ENCODE data around the gene CFAP54. TPM values are rescaled to one million over a fixed set of nuclear protein-coding genes. Genes with fewer than 3 reads are reported as not detected.

CFAP54 gene
- polyA plus RNA-seq, 3 donors from 2014 or later: 0.13 TPM; not detected in 2

- H3K4me3 Mint-ChIP-seq: no peak overlapping the region
- no peaks in the 10 kb centered on the region for H3K4me1 Mint-ChIP-seq
- no peak for DNase-seq
- no peak overlapping the region for H3K27ac Mint-ChIP-seq
- H3K9me3 Mint-ChIP-seq: peaks cover 0 to 3% (median 0%) of the 10 kb centered on the region in 6 donors
- no peaks in the 10 kb centered on the region for H3K36me3 Mint-ChIP-seq
- H3K27me3 Mint-ChIP-seq (ENCODE audit: low read depth in 3 of 3): peaks cover 0 to 2% (median 1%) of the 10 kb centered on the region in 3 donors
Measured at GRCh38 chr12:96874211-96874610, 384.8 kb downstream of the CFAP54 start.

- no peaks in the 10 kb centered on the region for H3K4me1 Mint-ChIP-seq
- DNase-seq: no peak
- no peak overlapping the region for H3K4me3 Mint-ChIP-seq
- H3K36me3 Mint-ChIP-seq: no peaks in the 10 kb centered on the region
- H3K9me3 Mint-ChIP-seq: peaks cover 0 to 3% (median 0%) of the 10 kb centered on the region in 6 donors
- H3K27me3 Mint-ChIP-seq (ENCODE audit: low read depth in 3 of 3): peaks cover 0 to 5% (median 0%) of the 10 kb centered on the region in 3 donors
- H3K27ac Mint-ChIP-seq: no peak overlapping the region
Measured at GRCh38 chr12:96876966-96877365, 387.6 kb downstream of the CFAP54 start.

GRCh38 chr12:96878704-96879103 is 389.3 kb downstream of the CFAP54 start:
- H3K4me1 Mint-ChIP-seq: no peaks in the 10 kb centered on the region
- no peaks in the 10 kb centered on the region for H3K9me3 Mint-ChIP-seq
- no peak overlapping the region for H3K27ac Mint-ChIP-seq
- H3K36me3 Mint-ChIP-seq: no peaks in the 10 kb centered on the region
- H3K4me3 Mint-ChIP-seq: no peak overlapping the region
- peaks cover 0 to 5% (median 0%) of the 10 kb centered on the region in 3 donors for H3K27me3 Mint-ChIP-seq (ENCODE audit: low read depth in 3 of 3)
- DNase-seq: no peak

GRCh38 chr12:96879301-96879700 is 389.9 kb downstream of the CFAP54 start:
- Mint-ChIP-seq H3K36me3 (no peaks in the 10 kb centered on the region), H3K27me3 (ENCODE audit: low read depth in 3 of 3) (peaks cover 0 to 4% (median 0%) of the 10 kb centered on the region in 3 donors), H3K4me3 (no peak overlapping the region), H3K4me1 (no peaks in the 10 kb centered on the region), H3K9me3 (no peaks in the 10 kb centered on the region), H3K27ac (no peak overlapping the region)
- DNase-seq: no peak

- Mint-ChIP-seq H3K27ac (no peak overlapping the region), H3K27me3 (ENCODE audit: low read depth in 3 of 3) (peaks cover 0 to 4% (median 0%) of the 10 kb centered on the region in 3 donors), H3K4me3 (no peak overlapping the region), H3K36me3 (no peaks in the 10 kb centered on the region), H3K9me3 (no peaks in the 10 kb centered on the region), H3K4me1 (no peaks in the 10 kb centered on the region)
- DNase-seq: no peak
Measured at GRCh38 chr12:96880220-96880619, 390.8 kb downstream of the CFAP54 start.

- H3K9me3 Mint-ChIP-seq: no peaks in the 10 kb centered on the region
- DNase-seq: no peak
- H3K27me3 Mint-ChIP-seq (ENCODE audit: low read depth in 3 of 3): peaks cover 0 to 5% (median 4%) of the 10 kb centered on the region in 3 donors
- H3K27ac Mint-ChIP-seq: no peak overlapping the region
- no peaks in the 10 kb centered on the region for H3K4me1 Mint-ChIP-seq
- H3K4me3 Mint-ChIP-seq: no peak overlapping the region
- H3K36me3 Mint-ChIP-seq: no peaks in the 10 kb centered on the region
Measured at GRCh38 chr12:96881608-96882007, 392.2 kb downstream of the CFAP54 start.

GRCh38 chr12:96882862-96883261 is 393.5 kb downstream of the CFAP54 start:
- no peaks in the 10 kb centered on the region for H3K9me3 Mint-ChIP-seq
- no peak overlapping the region for H3K4me3 Mint-ChIP-seq
- no peaks in the 10 kb centered on the region for H3K4me1 Mint-ChIP-seq
- peaks cover 0 to 5% (median 4%) of the 10 kb centered on the region in 3 donors for H3K27me3 Mint-ChIP-seq (ENCODE audit: low read depth in 3 of 3)
- no peak for DNase-seq
- H3K27ac Mint-ChIP-seq: no peak overlapping the region
- H3K36me3 Mint-ChIP-seq: no peaks in the 10 kb centered on the region

GRCh38 chr12:96883571-96883970 is 394.2 kb downstream of the CFAP54 start:
- Mint-ChIP-seq H3K4me3 (no peak overlapping the region), H3K36me3 (no peaks in the 10 kb centered on the region), H3K9me3 (no peaks in the 10 kb centered on the region), H3K27me3 (ENCODE audit: low read depth in 3 of 3) (peaks cover 0 to 5% (median 4%) of the 10 kb centered on the region in 3 donors), H3K27ac (no peak overlapping the region), H3K4me1 (no peaks in the 10 kb centered on the region)
- DNase-seq: no peak

GRCh38 chr12:96886998-96887677 is 397.8 kb downstream of the CFAP54 start:
- Mint-ChIP-seq H3K9me3 (no peaks in the 10 kb centered on the region), H3K27ac (no peak overlapping the region), H3K36me3 (no peaks in the 10 kb centered on the region), H3K4me1 (no peaks in the 10 kb centered on the region), H3K27me3 (ENCODE audit: low read depth in 3 of 3) (peaks cover 0 to 9% (median 3%) of the 10 kb centered on the region in 3 donors), H3K4me3 (no peak overlapping the region)
- no peak for DNase-seq

GRCh38 chr12:96889273-96889933 is 400.0 kb downstream of the CFAP54 start:
- no peak for DNase-seq
- H3K27me3 Mint-ChIP-seq (ENCODE audit: low read depth in 3 of 3): peaks cover 0 to 9% (median 3%) of the 10 kb centered on the region in 3 donors
- H3K27ac Mint-ChIP-seq: no peak overlapping the region
- H3K36me3 Mint-ChIP-seq: no peaks in the 10 kb centered on the region
- no peaks in the 10 kb centered on the region for H3K4me1 Mint-ChIP-seq
- no peak overlapping the region for H3K4me3 Mint-ChIP-seq
- no peaks in the 10 kb centered on the region for H3K9me3 Mint-ChIP-seq

GRCh38 chr12:96890331-96890730 is 401.0 kb downstream of the CFAP54 start:
- Mint-ChIP-seq H3K27me3 (ENCODE audit: low read depth in 3 of 3) (peaks cover 0 to 9% (median 3%) of the 10 kb centered on the region in 3 donors), H3K27ac (no peak overlapping the region), H3K9me3 (no peaks in the 10 kb centered on the region), H3K4me1 (no peaks in the 10 kb centered on the region), H3K36me3 (no peaks in the 10 kb centered on the region), H3K4me3 (no peak overlapping the region)
- DNase-seq: no peak

GRCh38 chr12:96892104-96892503 is 402.7 kb downstream of the CFAP54 start:
- no peak overlapping the region for H3K4me3 Mint-ChIP-seq
- no peaks in the 10 kb centered on the region for H3K9me3 Mint-ChIP-seq
- no peaks in the 10 kb centered on the region for H3K4me1 Mint-ChIP-seq
- H3K27me3 Mint-ChIP-seq (ENCODE audit: low read depth in 3 of 3): peaks cover 0 to 5% (median 3%) of the 10 kb centered on the region in 3 donors
- no peak overlapping the region for H3K27ac Mint-ChIP-seq
- no peaks in the 10 kb centered on the region for H3K36me3 Mint-ChIP-seq
- no peak for DNase-seq

GRCh38 chr12:96897421-96897820 is 408.0 kb downstream of the CFAP54 start:
- Mint-ChIP-seq H3K4me3 (no peak overlapping the region), H3K27ac (no peak overlapping the region), H3K36me3 (no peaks in the 10 kb centered on the region), H3K4me1 (no peaks in the 10 kb centered on the region), H3K9me3 (no peaks in the 10 kb centered on the region), H3K27me3 (ENCODE audit: low read depth in 3 of 3) (peaks cover 0 to 3% (median 3%) of the 10 kb centered on the region in 3 donors)
- DNase-seq: no peak

- Mint-ChIP-seq H3K27me3 (ENCODE audit: low read depth in 3 of 3) (peaks cover 0 to 5% (median 3%) of the 10 kb centered on the region in 3 donors), H3K4me3 (no peak overlapping the region), H3K27ac (no peak overlapping the region), H3K36me3 (no peaks in the 10 kb centered on the region), H3K9me3 (no peaks in the 10 kb centered on the region), H3K4me1 (peaks cover 3% of the 10 kb centered on the region in 2 donors)
- DNase-seq: no peak
Measured at GRCh38 chr12:96901175-96901574, 411.8 kb downstream of the CFAP54 start.
